ENCODE data around the gene CNKSR1.

CNKSR1 gene

DNA sequence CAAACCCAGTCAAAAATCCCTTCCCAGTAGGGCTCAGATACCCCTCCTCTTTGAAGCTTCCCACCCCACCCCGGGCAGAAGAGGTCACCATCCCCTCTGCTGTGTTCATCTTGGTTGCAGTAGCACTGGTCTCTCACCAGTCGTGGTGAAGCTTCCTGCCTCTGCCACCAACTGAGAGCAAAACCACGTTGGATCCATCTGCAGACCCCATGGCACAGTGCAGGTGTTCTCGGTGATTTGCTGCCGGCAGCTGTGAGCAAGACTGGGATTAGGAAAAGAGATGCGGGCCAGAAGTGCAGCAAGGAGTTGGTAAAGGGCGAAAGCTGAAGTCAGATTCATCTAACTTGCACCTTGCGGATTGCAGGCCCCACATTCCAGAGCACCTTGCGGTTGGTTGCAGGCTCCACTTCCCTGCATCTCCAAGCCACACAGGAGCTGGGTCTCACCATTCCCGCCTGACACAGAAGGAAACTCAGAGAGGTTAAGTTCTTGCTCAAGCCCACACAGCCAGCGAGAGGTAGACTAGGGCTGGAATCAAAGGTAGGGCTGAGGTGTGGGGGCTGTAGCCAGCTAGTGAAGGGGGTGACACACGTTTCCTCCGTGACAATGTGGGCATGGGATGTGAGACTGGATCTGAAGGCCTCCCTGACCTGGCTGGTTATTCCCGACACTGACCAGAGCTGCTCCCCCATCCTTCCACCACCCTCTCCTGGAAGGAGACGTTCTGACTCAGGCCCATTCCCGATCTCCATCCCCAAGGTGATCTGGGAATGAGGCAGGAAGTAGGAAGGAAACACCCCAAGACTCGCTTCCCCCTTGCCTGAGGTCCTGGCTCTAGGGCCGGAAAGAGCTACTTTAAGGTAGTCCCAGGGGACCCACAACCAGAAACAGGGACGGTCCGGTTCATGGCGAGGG lies 21.7 kb upstream of the CNKSR1 start:
- no peak overlapping the region for H3K4me3 ChIP-seq (ENCODE audit: low read length)
- TF ChIP-seq, protein P1, sequence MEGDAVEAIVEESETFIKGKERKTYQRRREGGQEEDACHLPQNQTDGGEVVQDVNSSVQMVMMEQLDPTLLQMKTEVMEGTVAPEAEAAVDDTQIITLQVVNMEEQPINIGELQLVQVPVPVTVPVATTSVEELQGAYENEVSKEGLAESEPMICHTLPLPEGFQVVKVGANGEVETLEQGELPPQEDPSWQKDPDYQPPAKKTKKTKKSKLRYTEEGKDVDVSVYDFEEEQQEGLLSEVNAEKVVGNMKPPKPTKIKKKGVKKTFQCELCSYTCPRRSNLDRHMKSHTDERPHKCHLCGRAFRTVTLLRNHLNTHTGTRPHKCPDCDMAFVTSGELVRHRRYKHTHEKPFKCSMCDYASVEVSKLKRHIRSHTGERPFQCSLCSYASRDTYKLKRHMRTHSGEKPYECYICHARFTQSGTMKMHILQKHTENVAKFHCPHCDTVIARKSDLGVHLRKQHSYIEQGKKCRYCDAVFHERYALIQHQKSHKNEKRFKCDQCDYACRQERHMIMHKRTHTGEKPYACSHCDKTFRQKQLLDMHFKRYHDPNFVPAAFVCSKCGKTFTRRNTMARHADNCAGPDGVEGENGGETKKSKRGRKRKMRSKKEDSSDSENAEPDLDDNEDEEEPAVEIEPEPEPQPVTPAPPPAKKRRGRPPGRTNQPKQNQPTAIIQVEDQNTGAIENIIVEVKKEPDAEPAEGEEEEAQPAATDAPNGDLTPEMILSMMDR (conservative IDR thresholded peaks at IDR 0.05; ENCODE audit: low read length): no peak
- DNase-seq (ENCODE audit: low read depth): no peak

DNA sequence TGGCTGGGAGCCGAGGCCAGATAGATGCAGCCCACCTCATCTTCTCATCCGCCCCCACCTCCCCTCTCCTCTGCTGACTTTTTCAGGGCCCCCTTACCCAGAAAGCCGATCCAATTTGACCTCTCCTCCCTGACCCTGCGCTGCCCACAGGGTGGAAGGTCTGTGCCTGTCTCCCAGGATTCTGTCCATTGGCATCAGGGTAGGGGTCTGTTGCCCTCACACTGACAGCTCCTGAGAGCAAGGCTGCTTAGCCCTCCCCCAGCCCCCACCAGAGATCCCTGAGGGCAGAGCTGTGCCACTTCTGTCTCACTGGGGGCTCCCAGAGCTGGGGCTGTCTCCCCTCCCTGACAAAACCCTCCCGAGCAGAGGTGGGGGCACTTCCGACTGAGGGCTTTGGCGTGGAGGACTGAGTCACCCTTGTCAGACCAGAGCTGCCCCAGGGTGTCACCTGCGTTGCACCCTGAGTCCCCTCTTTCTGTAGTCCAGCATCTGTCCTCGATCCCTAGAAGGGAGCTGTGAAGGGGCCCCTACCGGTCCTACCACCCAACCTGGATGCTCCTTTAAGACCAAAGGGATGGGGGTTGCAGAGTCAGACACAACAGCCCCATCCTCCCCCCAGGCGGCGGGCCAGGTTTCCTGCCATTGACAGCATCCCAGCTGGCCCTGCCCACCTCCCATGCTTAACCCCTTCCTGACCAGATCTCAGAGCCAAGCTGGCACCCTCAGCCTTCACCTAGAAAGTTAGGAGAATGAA lies 20.8 kb upstream of the CNKSR1 start:
- DNase-seq (ENCODE audit: low read depth): no peak
- no peak overlapping the region for H3K4me3 ChIP-seq (ENCODE audit: low read length)
- TF ChIP-seq, protein P1 (conservative IDR thresholded peaks at IDR 0.05; ENCODE audit: low read length): no peak

DNA sequence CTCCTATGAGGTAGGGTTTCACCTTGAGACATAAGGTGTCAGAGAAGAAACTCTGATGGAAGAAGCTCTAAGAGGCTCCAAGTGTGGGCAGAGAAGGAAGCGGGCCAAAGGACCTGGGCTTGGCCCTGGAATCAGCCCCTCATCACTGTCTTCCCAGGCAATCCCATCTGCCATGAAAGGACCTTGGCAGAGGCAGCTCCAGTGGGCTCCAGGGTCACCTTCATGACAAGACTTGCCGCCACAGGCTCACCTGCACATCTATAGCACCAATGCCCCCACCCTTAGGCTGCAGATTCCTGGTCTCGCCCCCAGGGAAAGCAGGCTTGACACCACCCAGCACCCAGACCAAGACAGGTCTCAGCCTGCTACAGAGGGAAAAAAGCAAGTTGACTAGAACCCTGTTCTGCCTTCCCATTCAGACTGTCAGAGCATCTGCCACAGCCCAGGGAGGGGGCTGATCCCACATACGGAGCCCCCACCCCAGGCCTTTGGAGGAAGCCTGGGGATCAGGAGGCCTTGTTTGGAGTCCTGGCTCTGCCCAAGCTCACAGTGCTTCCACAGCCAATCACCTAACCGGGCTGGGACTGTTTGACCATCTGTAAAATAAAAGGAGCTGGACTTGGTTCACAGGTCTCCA lies 18.9 kb upstream of the CNKSR1 start:
- H3K4me3 ChIP-seq (ENCODE audit: low read length): no peak overlapping the region
- DNase-seq (ENCODE audit: low read depth): no peak
- TF ChIP-seq, protein P1 (conservative IDR thresholded peaks at IDR 0.05; ENCODE audit: low read length): no peak

DNA sequence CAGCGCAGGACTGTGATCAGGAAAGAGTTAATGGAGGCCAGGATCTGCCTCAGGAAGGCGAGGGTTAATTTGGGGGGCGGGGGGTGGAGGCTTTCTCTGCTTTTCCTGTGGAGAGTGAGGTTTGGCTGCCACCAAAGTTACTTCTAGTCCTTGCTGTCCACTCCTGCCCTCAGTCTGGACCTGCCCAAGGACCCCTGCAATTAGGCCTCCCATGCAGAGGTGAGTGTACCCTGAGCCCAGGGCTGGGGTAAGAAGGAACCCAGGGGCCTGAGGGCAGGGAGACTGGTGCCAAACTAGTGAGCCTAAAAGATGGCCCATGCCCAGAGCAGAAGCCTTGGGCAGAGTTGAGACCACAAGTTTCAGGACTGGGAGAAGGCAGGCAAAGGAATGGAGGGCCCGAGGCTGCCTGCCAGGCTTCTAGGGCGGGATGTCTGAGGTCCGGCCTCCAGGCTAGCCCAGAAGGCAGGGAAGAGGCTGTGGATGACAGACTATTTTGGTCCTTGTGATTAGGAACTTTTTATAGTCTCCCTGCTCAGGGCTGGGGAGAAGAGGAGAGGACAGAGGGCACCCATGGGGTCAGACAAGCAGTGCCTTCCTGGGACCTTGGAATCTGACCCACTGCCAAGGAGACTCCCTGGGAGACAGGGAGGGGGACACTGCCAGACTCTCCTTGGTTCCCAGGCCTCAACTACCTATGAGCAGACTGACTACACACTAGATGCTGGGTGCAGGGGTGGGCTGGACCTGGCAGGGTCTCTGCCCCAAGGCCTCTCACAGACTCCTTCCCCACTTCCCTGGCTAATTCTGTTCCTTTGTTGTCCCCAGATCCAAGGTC lies 18.2 kb upstream of the CNKSR1 start, which contains the start of gene FAM110D:
FAM110D (plus strand) TSS at position 172 of the 835 bp plus-strand sequence. CDS start 2,213 bp downstream, outside the sequence.
- no peak within 1 kb of the TSS for H3K4me3 ChIP-seq (ENCODE audit: low read length)
- TF ChIP-seq, protein P1 (conservative IDR thresholded peaks at IDR 0.05; ENCODE audit: low read length): no peak
- no peak for DNase-seq (ENCODE audit: low read depth)

DNA sequence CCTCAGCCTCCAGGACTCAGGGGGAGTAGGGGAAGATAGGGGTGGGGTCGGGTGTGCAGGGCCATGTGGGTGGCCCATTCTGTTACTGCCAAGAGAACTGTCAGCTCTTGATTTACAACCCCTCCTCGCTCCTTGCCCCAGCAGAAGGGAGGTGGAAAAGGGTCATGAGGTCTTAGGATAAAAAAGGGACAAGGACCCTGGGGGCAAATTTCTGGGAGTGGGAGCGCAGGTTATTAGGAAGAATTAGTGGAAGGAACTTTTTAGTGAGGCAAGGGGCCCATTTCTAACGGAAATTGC lies 17.6 kb upstream of the CNKSR1 start:
- no peak overlapping the region for H3K4me3 ChIP-seq (ENCODE audit: low read length)
- DNase-seq (ENCODE audit: low read depth): no peak
- TF ChIP-seq, protein P1 (conservative IDR thresholded peaks at IDR 0.05; ENCODE audit: low read length): no peak

DNA sequence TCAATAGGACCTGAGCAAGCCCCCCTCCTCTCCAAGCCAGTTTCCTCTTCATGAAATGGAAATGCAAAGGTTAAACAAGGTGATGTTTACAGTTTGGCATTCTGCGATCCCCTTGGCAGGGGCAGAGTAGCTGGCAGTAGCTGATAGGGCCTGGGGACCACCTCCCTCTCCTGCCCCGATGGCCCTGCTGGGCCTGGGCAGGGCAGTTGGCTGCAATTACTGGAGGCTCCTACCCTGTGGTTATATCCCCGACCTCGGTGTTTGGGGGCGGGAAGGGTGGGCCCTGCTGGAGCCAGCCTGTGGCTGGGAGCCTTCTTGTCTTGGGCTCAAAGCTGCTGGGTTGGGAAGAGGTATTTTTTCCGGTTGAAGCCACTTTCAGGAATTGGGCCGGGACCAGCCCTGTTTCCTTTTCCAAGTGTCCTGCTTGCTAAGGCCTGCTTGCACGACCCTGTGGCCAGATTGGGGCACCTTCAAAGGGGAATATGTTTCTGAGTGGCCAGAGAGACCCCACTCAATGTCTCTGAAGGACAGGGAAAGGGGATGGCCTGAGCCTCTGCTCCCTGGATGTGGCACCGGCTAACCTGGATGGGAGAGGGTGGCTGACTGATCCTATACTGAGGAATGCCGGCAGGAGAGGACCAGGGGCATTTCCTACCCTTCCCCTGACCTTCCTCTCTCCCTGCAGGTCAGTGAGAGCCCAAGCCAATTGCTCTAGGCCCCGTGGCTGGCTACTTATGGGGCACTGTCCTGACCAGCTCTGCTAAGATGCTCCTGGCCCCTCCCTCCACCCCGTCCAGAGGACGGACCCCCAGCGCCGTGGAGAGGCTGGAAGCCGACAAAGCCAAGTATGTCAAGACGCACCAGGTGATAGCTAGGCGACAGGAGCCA lies 16.5 kb upstream of the CNKSR1 start:
- no peak overlapping the region; the same call in 1 of the 2 replicates for H3K4me3 ChIP-seq (ENCODE audit: low read length)
- TF ChIP-seq, protein P1 (conservative IDR thresholded peaks at IDR 0.05; ENCODE audit: low read length): no peak
- no peak for DNase-seq (ENCODE audit: low read depth)

Measured in AG10803 (cell line).